ENCODE data around the gene CEP164. TPM values are rescaled to one million over a fixed set of nuclear protein-coding genes. Genes with fewer than 3 reads are reported as not detected.

Gene CEP164
- total and polyA plus RNA-seq, 2 of the 8 experiments (the other 6 are each of a cell fraction or from before 2014, with no cell fraction given): 8.4 to 20.8 TPM

DNA sequence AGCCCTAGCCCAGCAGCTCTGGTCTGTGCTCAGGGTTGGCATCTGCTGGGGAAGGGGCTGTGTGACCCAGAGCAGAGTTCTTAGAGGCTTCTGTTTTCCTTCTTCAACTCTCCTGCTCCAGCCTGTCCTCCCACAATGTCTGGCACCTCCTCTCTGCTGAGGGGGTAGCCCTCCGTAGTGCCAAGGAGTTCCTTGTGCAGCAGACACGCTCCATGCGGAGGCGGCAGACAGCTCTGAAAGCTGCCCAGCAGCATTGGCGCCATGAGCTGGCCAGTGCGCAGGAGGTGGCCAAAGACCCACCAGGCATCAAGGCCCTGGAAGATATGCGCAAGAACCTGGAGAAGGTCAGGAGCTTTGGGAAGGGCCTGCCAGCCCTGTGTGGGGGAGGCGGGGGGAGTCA is 69.3 kb downstream of the CEP164 start:
- no peak overlapping the region for H3K4me3 ChIP-seq (ENCODE audit: extremely low read depth in 1 of 4, insufficient read depth in 2 of 4, low read depth in 3 of 4, low read length in 4 of 4)
- FAIRE-seq (no peak), DNase-seq (ENCODE audit: low read depth in 1 of 2, low spot score in 2 of 2) (no peak)
- H2BK12ac ChIP-seq (ENCODE audit: low read depth, low read length): no peak overlapping the region
- no peak overlapping the region for H2BK20ac ChIP-seq (ENCODE audit: low read length)
- H3K4me1 ChIP-seq (replicated peaks in 1 of 4; ENCODE audit: control insufficient read depth in 3 of 4, insufficient read depth in 4 of 4, low read length in 3 of 4): no peaks in the 10 kb centered on the region
- no peak overlapping the region for H3K4me2 ChIP-seq (ENCODE audit: insufficient read depth in 1 of 2, low read depth in 2 of 2, low read length in 2 of 2)
- CTCF ChIA-PET (ENCODE audit: partially characterized antibody): interaction anchor here (1.3 to 3.4 kb wide), 2 partner anchors 11 to 30 kb away, joined by 3 to 9 read pairs; no protein-coding TSS in a partner anchor
- 100% methylated on average over 6 of the region's 8 CpGs; no CpG with 5 or more reads in 1 of the 2 experiments for WGBS, 2 experiments (ENCODE audit: extremely low coverage in 1 of 2, insufficient coverage in 1 of 2, insufficient read length in 1 of 2, insufficient replicate concordance in 2 of 2, low coverage in 1 of 2, low lambda C conversion rate in 2 of 2, missing lambda C conversion rate in 1 of 2)
- no peak overlapping the region for H4K8ac ChIP-seq (ENCODE audit: extremely low read depth, insufficient read depth, low read length)
- TF ChIP-seq BACH1 (IDR thresholded peaks at IDR 0.05; ENCODE audit: low read length) (no peak), POU5F1 (IDR thresholded peaks at IDR 0.05; ENCODE audit: low read depth, low read length) (no peak), SIRT6 (IDR thresholded peaks at IDR 0.05; ENCODE audit: low read length) (no peak), RFX5 (IDR thresholded peaks at IDR 0.05; ENCODE audit: borderline replicate concordance, low read depth, low read length) (no peak), YY1 (IDR thresholded peaks at IDR 0.05; ENCODE audit: low read depth, low read length) (no peak), CTBP2 (IDR thresholded peaks at IDR 0.05; ENCODE audit: borderline replicate concordance, insufficient read depth, insufficient read length, low read length) (no peak), FOSL1 (IDR thresholded peaks at IDR 0.05; ENCODE audit: insufficient read depth, low read depth, low read length) (no peak)
- TF ChIP-seq, protein P1, sequence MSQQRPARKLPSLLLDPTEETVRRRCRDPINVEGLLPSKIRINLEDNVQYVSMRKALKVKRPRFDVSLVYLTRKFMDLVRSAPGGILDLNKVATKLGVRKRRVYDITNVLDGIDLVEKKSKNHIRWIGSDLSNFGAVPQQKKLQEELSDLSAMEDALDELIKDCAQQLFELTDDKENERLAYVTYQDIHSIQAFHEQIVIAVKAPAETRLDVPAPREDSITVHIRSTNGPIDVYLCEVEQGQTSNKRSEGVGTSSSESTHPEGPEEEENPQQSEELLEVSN (IDR thresholded peaks at IDR 0.05): no peak
- TF ChIP-seq, protein P2, sequence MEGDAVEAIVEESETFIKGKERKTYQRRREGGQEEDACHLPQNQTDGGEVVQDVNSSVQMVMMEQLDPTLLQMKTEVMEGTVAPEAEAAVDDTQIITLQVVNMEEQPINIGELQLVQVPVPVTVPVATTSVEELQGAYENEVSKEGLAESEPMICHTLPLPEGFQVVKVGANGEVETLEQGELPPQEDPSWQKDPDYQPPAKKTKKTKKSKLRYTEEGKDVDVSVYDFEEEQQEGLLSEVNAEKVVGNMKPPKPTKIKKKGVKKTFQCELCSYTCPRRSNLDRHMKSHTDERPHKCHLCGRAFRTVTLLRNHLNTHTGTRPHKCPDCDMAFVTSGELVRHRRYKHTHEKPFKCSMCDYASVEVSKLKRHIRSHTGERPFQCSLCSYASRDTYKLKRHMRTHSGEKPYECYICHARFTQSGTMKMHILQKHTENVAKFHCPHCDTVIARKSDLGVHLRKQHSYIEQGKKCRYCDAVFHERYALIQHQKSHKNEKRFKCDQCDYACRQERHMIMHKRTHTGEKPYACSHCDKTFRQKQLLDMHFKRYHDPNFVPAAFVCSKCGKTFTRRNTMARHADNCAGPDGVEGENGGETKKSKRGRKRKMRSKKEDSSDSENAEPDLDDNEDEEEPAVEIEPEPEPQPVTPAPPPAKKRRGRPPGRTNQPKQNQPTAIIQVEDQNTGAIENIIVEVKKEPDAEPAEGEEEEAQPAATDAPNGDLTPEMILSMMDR (IDR thresholded peaks at IDR 0.05; ENCODE audit: control extremely low read depth in 1 of 3, insufficient read depth in 1 of 3, low read depth in 1 of 3, low read length in 3 of 3): no peak
- no peaks in the 10 kb centered on the region for H3K27me3 ChIP-seq (replicated peaks in 1 of 4; ENCODE audit: control insufficient read depth in 3 of 4, extremely low read depth in 1 of 4, insufficient read depth in 3 of 4, low read length in 3 of 4)
- no peaks in the 10 kb centered on the region for H3K79me1 ChIP-seq (ENCODE audit: low read depth, low read length)
- no peak overlapping the region for H2BK120ac ChIP-seq (replicated peaks; ENCODE audit: low read depth, low read length)
- no peak overlapping the region for H3K56ac ChIP-seq (replicated peaks; ENCODE audit: insufficient read length, low read depth, low read length)
- H4K5ac ChIP-seq (ENCODE audit: insufficient read length, low read depth, low read length): no peak overlapping the region
- peaks cover 10 to 16% of the 10 kb centered on the region in 2 experiments for H3K9me3 ChIP-seq (ENCODE audit: insufficient read depth in 2 of 2, low read depth in 1 of 2, low read length in 1 of 2)
- no peak overlapping the region for H3K27ac ChIP-seq (ENCODE audit: low read depth, low read length)
- H2AK5ac ChIP-seq (ENCODE audit: low read depth, low read length): no peak overlapping the region
- POLR2A ChIA-PET (ENCODE audit: partially characterized antibody): no interaction called here
- no peak overlapping the region for H3K4ac ChIP-seq (replicated peaks; ENCODE audit: insufficient read length, low read depth, low read length)
- no peak overlapping the region for H2AFZ ChIP-seq (ENCODE audit: low read length)
- no peaks in the 10 kb centered on the region for H3K23me2 ChIP-seq (ENCODE audit: low read depth, low read length)
- peaks cover 0 to 44% (median 26%) of the 10 kb centered on the region in 4 experiments; a peak in 7 of 8 replicates for H3K36me3 ChIP-seq (ENCODE audit: control insufficient read depth in 2 of 4, insufficient read depth in 4 of 4, low read length in 3 of 4)
- H3K14ac ChIP-seq (ENCODE audit: insufficient read length): no peak overlapping the region
- peaks cover 4 to 6% of the 10 kb centered on the region in 2 experiments for H4K20me1 ChIP-seq (replicated peaks in 1 of 2; ENCODE audit: control insufficient read depth in 1 of 2, insufficient read depth in 2 of 2, low read length in 2 of 2)
- no peak overlapping the region for H3K9ac ChIP-seq (replicated peaks in 1 of 4; ENCODE audit: extremely low read depth in 1 of 4, low read depth in 3 of 4, low read length in 3 of 4)
- H3K18ac ChIP-seq (ENCODE audit: extremely low read depth, low read length): no peak overlapping the region
- H2BK15ac ChIP-seq (ENCODE audit: low read length): no peak overlapping the region
- H4K91ac ChIP-seq (replicated peaks; ENCODE audit: insufficient read length, low read length): no peak overlapping the region
- H3K79me2 ChIP-seq (ENCODE audit: control insufficient read depth in 1 of 2, insufficient read depth in 2 of 2, low read length in 2 of 2): no peaks in the 10 kb centered on the region
- no peak overlapping the region for H2BK5ac ChIP-seq (ENCODE audit: low read depth, low read length)
- H3K23ac ChIP-seq (ENCODE audit: insufficient read length): no peak overlapping the region
